ENCODE measurements around the gene FAM174C. TPM values are rescaled to one million over a fixed set of nuclear protein-coding genes. Genes with fewer than 3 reads are reported as not detected.

Gene FAM174C
- total RNA-seq, 1 donor from 2014 or later = 3.9 TPM

DNA sequence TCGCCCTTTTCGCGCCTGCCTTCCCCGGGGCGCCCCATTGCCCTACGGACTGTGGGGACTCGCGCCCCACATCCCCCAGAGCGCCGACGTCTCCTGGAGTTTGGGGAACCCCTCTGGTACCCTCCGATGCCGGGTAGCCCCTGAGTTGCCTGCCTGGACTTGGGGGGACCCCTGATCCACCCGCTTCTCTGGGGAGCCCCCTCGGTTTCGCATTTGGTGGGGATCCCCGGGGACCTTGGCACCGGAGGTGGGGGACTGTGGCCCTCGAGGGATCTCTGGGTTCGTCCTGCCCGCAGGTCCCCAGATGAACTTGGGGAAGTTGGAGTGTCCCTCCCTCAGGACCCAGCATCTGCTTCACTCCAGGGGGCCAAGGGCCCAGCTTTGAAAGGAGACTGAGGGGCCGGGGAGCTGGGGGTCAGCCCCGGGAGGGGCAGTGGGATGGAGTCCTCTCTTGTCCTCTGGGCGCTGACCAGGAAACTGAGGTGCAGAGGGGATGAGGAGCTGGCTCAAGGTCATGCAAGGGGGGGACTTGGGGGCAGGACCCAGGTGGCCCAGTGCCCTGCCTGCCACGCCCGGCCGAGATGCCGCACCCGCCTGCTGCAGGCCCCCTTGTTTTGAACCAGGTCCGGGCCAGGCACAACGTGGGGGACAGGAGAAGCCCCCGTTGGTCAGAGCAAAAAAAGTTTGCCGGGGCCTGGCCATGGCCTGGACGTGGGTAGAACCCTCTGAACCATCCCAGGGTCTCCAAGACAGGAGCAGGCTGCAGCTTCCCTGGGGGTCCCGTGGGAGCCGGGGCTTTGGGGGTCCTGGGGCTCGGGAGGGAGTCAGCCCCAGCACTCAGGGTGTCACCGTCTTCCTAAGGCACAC is 11.4 kb downstream of the FAM174C start:
- DNase-seq = no peak

DNA sequence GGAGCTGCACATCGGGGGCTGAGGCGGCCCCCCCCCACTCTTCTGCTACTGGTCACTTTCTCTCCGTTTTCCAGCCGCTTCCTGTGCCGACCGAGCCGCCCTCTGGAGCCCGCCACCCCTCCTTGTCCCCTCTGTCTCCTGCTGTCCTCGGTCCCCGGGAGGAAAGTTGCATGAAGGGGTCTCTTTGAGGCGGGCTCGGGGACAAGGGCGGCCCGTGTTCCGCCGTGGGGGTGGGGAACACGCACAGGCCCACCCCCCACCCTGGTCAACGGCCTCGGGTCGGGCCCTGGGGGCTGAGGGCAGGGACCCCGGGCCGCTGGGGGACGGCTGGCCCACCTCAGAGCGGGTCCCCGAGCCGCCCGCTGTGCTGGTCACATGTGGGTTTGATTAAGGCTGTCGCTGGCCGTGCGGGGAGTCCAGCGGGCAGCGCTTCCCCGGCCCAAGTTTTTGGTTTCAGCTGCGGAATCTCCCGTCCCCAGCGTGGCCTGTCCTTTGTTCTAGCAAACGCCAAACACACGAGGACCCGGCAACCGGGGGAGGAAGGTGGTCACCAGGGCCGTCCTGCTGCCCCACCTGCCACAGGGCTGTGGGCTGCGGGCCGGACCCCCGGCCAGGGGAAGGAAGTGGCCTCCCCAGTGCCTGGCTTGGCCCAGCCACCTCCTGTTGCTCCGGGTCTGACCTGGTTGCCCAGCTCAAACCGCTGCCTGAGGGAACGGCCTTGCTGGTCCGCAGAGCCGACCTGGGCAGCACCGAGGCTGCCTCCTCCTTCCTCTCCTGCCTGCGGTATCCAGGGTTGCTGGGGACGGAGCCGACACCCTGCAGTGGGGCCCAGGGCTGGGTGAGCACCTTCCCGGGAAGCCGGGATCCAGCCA is 12.3 kb downstream of the FAM174C start:
- DNase-seq = no peak

DNA sequence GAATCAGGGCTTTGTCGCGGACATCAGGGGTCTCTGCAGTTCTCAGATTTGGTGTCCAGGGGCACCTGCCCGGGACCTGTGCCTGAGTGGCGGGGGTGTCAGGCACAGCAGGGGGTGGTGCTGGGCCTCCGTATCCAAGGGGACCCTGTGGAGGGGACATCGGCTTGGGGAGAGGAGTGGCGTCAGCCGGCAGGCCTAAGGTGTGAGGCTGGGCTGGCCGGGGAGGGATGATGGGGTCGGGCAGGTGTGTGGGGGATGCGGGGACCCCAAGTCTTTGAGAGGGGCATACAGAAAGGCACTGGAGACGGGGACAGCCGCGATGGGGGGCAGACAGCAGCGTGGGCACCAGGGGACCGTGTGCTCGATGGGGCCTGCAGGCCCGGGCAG is 12.9 kb downstream of the FAM174C start:
- DNase-seq = no peak

DNA sequence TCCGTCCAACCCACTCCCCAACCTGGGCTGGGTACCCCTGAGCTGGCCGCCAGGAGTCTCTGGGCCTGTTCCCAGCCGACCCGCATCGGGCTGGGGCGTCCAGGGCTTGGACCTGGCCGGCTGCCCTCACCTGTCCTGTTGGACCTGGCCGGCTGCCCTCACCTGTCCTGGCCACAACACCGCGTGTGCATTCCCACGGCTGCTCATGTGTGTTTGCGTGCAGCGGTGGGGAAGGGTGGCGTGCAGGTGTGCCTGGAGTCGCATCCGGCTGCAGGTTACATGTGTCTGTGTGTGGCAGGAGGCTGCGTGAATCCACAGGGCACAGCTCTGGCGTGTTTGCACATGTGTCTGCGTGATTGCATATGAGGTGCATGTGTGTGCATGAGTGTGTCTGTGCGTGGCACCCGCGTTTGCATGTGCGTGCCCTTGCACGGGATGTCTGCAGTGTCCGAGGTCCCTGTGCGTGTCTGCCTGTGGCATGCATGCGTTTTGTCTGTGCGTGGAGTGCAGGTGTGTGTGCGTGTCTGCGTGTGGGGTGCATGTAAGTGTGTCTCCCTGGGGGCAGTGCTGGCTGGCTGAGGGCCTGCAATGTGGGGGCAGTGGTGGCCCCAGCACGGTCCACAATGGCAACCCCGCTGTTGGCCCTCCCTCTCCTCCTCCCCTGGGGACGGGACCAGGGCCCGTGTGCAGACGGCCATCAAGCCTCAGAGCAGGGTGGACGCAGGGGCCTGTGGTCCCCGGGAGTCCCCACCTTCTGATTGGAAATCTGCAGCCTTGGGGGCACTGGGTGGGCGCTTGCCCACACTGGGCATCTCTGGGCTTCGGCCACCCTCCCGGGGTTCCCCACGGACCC is 13.7 kb downstream of the FAM174C start:
- DNase-seq = no peak

DNA sequence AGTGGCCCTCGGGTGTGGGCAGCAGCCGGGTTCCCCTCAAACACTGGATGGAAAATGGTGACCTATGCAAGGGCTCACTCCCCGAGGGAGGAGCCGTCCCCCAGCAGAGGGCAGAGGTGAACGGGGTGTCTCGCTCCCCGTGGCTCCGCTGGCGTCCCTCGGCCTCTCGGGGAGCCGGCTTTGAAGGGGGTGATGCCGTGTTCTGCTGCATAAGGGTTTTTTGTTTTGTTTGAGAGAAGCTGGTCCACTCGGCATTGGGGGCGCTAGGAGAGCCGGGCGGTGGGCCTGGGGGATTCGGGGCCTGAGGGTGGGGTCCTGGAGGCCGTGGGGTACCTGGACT is 14.3 kb downstream of the FAM174C start:
- no peak for DNase-seq

DNA sequence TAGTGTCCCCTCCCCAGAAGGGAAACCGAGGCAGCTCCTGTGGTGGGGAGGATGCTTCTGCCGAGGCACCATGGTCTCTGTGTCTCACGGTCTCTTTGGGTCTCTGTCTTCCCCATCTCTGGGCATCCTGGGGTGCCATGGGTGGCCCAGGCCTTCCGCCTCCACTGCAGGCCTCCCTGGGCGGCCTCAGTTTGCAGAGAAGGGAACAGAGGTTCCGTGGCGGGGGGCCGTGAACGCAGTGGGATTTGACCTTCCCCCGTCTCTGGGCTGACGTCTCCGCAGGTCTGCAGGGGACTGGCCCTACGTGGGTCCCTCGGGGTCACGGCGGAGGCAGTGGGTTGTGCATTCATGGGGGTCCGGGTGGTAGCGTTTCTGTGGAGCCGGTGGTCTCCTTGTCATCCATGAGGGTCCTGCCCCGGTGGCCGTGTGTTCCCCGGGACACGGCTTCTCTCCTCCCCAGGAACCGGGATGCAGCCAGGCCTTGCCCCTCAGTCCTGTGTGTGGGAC is 14.9 kb downstream of the FAM174C start:
- no peak for DNase-seq

DNA sequence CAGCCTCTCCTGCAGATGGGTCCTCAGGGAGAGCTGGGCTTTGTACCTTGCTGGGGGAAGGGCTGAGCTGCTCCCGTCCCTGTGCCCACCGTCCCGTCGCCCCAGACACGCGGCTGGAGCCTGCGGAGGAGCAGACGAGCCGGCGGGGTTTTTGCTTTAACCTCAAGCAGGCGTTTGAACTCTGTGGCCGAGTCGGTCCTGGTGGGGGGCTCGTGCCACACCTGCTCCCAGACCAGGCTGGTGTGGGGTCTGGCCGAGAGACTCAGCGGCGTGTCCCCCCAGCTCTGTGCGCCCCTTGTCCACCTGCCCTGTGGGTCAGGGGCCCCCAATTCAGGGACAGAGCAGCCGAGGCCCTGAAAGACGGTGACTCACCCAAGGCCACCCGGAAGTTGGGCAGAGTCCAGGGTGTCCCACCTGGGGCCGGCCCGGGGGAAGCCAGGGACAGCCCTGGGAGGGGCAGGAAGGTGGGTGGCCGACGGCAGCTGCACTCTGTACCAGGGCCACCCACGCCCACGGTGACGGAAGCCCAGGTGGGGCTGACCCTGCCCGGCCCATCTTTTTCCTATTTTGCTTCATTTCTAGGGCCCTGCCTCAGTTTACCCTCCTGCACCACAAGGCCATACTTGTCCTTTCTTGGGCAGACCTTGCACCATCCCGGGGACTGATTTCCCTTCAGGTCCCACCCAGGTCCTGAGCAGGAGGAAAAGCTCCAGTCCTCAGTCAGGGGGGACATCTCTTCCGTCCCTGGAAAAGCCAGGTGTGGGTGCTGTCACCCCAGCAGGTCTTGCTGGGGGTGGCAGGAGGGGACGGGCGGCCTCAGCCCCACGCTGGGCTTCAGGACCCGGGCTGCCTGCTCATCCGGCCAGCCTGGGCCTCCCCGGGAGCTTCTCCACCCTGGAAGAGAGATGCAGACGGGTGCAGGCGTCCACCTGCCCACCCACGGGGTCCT is 15.6 kb downstream of the FAM174C start:
- no peak for DNase-seq

DNA sequence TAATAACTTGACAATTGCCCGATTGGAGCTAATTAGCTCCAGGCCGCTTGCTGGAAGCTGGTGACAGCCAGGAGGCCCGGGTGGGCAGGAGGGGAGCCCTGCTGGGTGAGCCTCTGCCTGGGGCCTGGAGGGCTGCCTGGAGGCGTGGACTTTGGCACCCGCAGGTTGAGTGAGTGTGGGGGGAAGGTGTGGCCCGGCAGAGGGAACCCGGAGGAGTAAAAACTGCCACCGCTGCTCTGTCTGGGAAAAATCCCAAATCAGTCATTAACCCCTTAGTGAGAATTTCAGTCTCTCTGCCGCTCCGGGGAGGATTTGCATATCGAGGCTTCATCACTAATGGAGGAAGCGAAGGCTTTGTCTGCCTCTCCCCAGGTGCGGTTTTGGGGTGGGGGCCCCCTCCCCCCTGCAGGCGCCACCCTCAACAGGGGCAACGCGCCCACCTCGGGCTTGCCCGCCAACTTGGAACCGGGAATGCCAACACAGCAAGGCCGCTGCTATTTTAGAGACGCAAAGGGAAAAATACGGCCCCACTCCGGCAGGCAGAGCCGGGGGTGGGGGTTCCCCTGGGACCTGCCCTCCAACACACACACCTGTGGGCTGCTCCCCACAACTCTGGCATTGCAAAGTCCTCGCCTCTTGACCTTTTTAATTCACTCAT is 16.6 kb downstream of the FAM174C start:
- DNase-seq = no peak

DNA sequence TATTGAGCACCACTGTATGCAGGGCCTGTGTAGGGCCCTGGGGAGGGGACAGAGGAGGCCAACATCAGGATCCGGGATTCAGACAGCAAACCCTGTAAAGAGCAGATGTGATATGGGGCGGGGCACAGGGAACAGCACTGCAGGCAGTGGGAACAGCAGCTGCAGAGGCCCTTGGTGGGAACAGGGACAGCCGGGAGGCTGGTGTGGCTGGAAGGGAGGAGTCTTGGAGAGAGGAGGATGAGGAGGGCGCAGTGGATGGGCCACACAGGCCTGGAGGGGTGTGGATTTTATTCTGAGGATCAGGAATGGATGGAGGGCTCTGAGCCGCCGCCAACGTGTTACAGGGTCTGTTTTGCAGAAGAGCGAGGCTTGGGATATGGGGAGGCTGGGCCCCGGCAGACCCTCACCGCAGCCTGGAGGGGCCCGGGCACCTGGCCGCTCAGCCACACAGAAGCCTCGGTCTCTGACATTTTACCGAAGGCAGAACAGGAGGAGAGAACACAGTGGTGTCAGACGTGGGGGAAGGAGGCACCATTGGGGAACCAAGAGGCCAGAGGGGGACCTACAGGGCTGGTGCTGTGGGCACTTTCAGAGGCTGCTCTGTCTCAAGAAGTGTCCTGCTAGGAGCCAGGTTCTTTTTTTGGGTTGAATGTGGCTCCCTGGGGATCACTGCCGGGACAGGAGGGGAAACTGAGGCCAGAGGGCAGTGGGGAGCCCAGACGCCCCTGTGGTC is 17.3 kb downstream of the FAM174C start:
- no peak for DNase-seq

DNA sequence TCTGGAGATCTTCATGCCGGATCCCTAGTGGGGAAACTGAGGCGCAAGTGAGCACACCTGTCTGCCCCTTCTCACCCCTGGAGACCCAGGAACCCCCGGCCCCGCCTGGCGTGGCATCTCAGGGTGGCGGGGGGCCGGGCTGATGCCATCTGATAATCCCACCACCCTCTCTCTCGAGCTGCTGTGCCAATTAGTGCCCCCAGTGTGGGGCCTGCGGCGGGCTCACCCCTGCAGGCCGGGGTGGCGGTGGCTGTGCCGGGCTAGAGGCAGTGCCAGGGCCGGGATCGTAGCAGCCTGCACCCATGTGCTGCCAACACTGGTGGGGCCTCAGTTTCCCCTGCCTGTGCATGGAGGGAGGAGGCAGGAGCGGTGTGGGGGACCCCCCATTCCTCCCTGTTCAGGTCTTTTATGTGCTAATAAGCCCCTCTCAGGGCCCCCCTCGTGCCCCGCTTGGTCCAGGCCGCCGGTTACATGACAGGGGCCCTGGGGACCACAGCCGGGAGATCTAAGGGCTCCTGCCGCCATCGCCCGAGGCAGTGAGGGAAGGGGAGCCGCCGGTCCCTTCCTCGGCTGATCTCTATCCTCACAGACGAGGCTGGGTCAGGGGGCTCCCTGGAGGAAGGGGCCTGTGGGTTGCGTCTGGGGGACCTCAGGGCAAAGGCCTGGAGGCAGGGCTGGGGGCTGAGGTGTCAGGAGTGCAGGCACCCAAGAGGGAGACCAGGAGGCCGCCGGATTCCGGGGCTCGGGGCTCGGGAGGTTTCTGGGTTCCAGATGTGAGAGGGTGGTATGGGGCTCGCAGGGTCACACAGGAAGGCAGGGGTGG is 18.7 kb downstream of the FAM174C start:
- no peak for DNase-seq

DNA sequence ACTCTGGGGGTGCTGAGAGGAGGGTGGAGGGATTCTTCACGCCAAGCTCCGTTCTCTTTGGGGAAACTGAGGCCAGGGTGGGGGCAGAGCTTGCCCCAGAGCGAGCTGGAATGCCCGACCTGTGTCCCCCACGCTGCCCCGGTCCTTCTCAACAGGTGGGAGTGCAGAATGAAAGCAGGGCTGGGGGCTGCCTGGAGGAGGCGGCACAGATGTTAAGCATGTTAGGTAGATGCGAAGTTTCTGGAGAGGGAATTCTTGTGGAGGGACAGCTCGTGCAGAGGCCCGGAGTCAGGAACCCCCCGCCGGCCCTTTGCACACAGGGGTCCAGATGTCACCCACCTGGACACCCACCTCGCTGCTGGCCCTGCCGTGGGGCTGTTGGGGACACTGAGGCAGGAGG is 19.4 kb downstream of the FAM174C start:
- no peak for DNase-seq

DNA sequence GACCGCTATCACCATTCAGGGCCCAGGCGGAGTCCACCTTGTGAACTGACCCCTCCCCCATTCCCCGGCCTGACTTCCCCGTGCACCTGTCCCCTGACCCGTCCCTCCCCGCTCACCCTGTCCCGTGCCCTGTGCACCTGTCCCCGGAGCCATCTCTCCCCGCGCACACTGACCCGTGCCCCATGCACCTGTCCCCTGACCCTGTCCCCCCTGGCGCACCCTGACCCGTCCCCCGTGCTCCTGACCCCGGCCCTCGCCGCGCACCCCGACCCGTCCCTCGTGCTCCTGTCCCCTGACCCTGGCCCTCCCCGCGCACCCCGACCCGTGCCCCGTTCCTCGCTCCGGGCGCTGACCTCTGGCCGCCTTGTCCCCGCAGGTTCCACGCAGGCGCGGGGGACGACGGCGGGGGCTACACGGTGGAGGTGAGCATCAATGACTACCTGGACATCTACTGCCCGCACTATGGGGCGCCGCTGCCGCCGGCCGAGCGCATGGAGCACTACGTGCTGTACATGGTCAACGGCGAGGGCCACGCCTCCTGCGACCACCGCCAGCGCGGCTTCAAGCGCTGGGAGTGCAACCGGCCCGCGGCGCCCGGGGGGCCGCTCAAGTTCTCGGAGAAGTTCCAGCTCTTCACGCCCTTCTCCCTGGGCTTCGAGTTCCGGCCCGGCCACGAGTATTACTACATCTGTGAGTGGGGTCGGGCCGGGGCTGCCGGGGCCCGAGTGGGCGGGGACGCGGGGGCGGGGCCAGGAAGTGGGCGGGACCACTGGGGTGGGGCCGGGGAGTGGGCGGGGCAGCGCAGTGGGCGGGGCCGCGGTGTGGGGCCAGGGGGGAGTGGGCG is 20.1 kb downstream of the FAM174C start:
- DNase-seq = no peak

DNA sequence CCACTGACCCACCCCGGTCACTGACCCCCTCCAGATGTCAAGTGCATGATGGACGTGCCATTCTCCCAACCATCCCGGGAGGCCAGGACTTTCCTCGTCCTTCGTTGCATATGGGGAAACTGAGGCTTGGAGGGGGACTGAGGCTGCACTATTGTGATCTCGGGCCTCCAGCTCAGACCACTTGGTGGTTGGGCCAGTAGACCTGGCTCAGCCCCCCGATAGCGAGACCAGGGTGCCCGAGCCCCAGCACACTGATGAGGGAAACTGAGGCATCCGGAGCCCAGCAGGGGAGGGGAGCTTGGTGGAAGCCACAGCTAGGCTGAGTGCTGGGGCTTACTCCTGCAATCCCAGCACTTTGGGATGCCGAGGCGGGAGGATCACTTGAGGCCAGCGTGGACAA is 20.7 kb downstream of the FAM174C start:
- DNase-seq = no peak

DNA sequence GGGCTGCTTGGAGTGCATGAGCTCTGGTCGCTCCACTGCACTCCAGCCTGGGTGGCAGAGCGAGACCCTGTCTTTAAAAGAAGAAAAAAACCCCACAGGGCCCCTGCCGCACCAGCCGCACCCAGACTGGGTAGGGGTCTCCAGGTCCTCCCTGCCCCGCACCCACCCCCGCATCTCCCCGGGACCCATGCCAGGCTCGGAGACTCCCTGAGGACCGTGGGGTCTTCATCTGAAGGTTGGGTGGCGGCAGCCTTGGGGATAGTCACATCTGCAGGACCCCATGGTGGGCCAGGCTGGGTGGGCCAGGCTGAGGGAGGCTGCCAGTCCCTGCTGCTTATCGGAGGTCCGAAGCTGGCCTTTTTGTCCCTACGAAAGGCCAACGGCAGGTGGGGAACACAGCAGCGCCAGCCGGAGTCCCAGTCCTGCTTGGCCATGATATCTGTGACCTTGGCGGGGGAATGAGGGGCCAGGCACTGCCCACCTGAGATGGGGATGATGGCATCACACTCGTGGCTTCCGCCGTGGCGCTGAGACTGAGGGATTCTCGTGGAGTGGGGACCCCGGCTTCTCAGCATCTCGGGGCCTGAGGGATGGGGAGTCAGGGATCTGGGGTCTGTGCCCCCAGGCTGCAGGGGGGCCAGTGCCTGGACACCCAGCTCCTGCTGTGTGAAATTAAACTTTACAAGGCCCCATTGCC is 21.4 kb downstream of the FAM174C start:
- no peak for DNase-seq

DNA sequence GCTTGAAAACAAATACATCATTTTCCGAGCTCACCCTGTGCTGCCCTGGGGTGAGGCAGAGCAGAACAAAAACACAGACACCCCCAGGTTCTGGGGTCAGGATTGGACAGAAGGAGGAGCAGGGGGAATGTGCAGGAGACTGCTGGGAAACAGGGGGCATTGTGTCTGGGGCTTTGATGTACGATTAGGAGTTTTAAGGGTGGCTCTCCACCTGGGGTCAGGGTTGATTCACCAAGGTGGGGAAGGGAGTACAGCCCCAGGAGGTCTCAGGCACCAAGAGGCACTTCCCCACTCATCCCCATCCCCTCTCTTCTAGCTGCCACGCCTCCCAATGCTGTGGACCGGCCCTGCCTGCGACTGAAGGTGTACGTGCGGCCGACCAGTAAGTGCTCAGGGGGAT is 22.9 kb downstream of the FAM174C start:
- no peak for DNase-seq

DNA sequence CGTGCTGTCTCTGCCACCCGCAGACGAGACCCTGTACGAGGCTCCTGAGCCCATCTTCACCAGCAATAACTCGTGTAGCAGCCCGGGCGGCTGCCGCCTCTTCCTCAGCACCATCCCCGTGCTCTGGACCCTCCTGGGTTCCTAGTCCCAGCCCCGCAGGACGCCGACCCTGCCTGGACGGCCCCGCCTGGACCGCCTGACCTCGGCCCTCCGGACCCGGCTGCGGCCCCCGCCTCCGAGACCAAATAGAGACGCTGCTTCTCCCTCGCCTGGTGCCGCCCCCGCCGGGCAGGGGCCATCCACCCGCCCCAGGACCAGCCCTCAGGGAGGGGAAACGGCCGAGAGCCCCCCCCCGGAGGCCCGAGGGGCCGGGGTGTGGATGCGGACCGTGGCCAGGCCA is 24.5 kb downstream of the FAM174C start:
- DNase-seq = no peak

DNA sequence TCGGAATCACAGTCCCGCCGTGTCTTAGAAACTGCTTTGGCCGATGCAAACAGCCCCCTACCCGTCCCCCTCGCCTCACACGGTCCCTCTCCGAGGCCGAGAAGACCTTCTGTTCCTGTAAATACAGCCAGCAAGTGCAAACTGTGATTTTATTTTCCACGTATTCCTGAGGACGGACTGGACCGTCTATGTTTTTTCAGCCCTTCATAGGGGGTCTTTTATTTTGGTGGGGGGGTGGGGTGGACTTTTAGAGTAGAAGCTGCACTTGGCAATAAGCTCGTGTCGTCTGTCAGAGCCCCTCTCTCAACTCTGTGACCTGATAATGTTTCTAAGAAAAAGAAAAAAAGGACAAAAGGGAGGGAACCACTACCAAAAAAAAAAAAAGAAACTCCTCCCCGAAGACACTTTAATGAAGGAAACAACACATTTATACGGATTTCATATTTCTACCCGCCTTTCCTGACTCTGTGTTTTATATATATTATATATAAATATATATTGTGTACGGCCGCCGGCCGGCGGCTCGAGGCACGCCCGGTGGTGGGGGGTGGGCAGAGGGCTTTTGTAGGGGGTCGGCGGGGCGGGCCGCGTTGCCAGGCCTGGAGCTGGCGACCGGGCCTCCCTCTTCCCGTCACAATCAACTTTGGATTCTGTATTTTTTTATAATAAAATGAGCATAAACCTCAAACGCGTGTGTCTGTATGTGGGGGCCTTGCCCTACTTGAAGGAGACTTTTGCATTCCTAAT is 25.6 kb downstream of the FAM174C start:
- no peak for DNase-seq

All from tongue (tissue), 2 donors.